GM12892 (cell line): ENCODE data around the gene FBXL14.

Source experiments
- POLR2A ChIP-seq: IDR thresholded peaks from 2 replicates; pipeline ENCODE4 v1.6.1; 2011; ENCODE audit warnings: low read depth, low read length, control low read depth
- POLR2AphosphoS5 ChIP-seq: IDR thresholded peaks from 2 replicates; pipeline ENCODE4 v1.6.1; 2011; ENCODE audit warnings: low read depth, low read length, control low read depth
- TAF1 ChIP-seq: IDR thresholded peaks from 2 replicates; pipeline ENCODE4 v1.6.1; 2011; ENCODE audit warnings: low read depth, mild to moderate bottlenecking, control low read depth, low read length, borderline replicate concordance

- TF ChIP-seq POLR2A (no peak), POLR2AphosphoS5 (no peak), TAF1 (no peak)
Measured at GRCh38 chr12:1633459-1633858, 39.1 kb upstream of the FBXL14 start.
